ENCODE data around the gene TYW5. TPM values are rescaled to one million over a fixed set of nuclear protein-coding genes. Genes with fewer than 3 reads are reported as not detected.

TYW5 gene
- total and polyA plus RNA-seq, 2 of the 13 experiments (the other 11 are each of a cell fraction or from before 2014, with no cell fraction given) = 8.3 to 14.6 TPM

DNA sequence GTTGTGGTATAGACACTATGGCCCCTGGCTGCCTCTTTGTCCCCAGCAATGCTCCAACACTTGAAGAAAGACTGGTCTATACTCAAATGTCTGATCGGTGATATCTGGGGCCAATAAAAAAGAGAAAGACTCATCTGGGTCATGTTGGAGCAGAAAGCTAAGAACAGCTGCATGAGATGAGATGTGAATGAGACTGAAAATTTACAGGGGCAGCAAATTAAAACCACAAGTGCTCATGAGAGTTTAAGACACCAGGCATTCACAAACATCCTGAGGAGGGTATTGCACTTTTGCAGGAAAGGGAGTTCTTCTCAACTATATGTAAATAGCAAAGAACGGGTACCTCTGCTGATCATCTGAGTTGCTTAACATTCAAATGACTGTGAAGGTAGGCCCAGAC lies 36.4 kb upstream of the TYW5 start:
- FAIRE-seq (no peak), ATAC-seq (no peak), DNase-seq (ENCODE audit: low spot score) (no peak)
- 70% methylated on average over 2 of the region's 2 CpGs for WGBS (ENCODE audit: low lambda C conversion rate)
- in situ Hi-C loops (cut with HindIII; ENCODE audit: extremely low pct_ligation_motif_present, low pct_unique_long_range_greater_than_20kb) = no loop called here
- no peaks in the 10 kb centered on the region for H3K36me3 ChIP-seq (replicated peaks in 1 of 2; ENCODE audit: control insufficient read depth in 1 of 2, insufficient read depth in 2 of 2, low read length in 2 of 2)
- H3K79me2 ChIP-seq (ENCODE audit: insufficient read depth, low read length) = no peaks in the 10 kb centered on the region
- intact Hi-C loops (cut with micrococcal nuclease; ENCODE audit: unreplicated experiment) = no loop called here
- peaks cover 0 to 5% of the 10 kb centered on the region in 2 experiments; a peak in 2 of 5 replicates for H3K27me3 ChIP-seq (ENCODE audit: control insufficient read depth in 1 of 2, insufficient read depth in 2 of 2, low read length in 2 of 2)
- BruUV-seq (replicated peaks) = no TSS peak
- peaks cover 9% of the 10 kb centered on the region; the same call in 1 of the 2 replicates for H3K4me1 ChIP-seq (ENCODE audit: insufficient read depth, low read length)
- CTCF ChIA-PET (ENCODE audit: low intra/inter-chr PET ratio, low total read pairs) = no interaction called here
- H3K9me3 ChIP-seq (ENCODE audit: low read length) = no peaks in the 10 kb centered on the region
- H4K20me1 ChIP-seq (ENCODE audit: insufficient read depth, low read length) = no peaks in the 10 kb centered on the region
- no peak overlapping the region for H3K4me3 ChIP-seq (replicated peaks in 1 of 3; ENCODE audit: insufficient read depth in 1 of 3, low read depth in 2 of 3, low read length in 3 of 3)
- H3K9ac ChIP-seq (ENCODE audit: insufficient read depth, low read depth, low read length) = no peak overlapping the region
- no peak overlapping the region for H3K27ac ChIP-seq (ENCODE audit: extremely low read length, insufficient read depth, low read length)
- H3K4me2 ChIP-seq (ENCODE audit: low read depth, low read length) = no peak overlapping the region
- H2AFZ ChIP-seq (ENCODE audit: low read length) = no peak overlapping the region
- TF ChIP-seq, protein P1, sequence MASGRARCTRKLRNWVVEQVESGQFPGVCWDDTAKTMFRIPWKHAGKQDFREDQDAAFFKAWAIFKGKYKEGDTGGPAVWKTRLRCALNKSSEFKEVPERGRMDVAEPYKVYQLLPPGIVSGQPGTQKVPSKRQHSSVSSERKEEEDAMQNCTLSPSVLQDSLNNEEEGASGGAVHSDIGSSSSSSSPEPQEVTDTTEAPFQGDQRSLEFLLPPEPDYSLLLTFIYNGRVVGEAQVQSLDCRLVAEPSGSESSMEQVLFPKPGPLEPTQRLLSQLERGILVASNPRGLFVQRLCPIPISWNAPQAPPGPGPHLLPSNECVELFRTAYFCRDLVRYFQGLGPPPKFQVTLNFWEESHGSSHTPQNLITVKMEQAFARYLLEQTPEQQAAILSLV (CRISPR knock-in tag; IDR thresholded peaks at IDR 0.05; ENCODE audit: borderline replicate concordance) = no peak
- TF ChIP-seq CEBPB (IDR thresholded peaks at IDR 0.05; ENCODE audit: borderline replicate concordance, low read depth, low read length) (no peak), FOXP1 (IDR thresholded peaks at IDR 0.05) (no peak), FOXP1 (CRISPR knock-in tag; IDR thresholded peaks at IDR 0.05) (no peak), GABPB1 (CRISPR knock-in tag; IDR thresholded peaks at IDR 0.05) (no peak), TP53 (CRISPR knock-in tag; conservative IDR thresholded peaks at IDR 0.05) (no peak), ZFX (CRISPR knock-in tag; IDR thresholded peaks at IDR 0.05; ENCODE audit: low read depth) (no peak), ZFP36L2 (CRISPR knock-in tag; IDR thresholded peaks at IDR 0.05) (no peak), PAX8 (CRISPR knock-in tag; IDR thresholded peaks at IDR 0.05; ENCODE audit: borderline replicate concordance) (no peak), ZBTB43 (CRISPR knock-in tag; conservative IDR thresholded peaks at IDR 0.05) (no peak), HIC2 (CRISPR knock-in tag; IDR thresholded peaks at IDR 0.05; ENCODE audit: low read depth) (no peak), ZNF101 (CRISPR knock-in tag; IDR thresholded peaks at IDR 0.05; ENCODE audit: borderline replicate concordance, low read depth) (no peak)
- TF ChIP-seq, protein P2, sequence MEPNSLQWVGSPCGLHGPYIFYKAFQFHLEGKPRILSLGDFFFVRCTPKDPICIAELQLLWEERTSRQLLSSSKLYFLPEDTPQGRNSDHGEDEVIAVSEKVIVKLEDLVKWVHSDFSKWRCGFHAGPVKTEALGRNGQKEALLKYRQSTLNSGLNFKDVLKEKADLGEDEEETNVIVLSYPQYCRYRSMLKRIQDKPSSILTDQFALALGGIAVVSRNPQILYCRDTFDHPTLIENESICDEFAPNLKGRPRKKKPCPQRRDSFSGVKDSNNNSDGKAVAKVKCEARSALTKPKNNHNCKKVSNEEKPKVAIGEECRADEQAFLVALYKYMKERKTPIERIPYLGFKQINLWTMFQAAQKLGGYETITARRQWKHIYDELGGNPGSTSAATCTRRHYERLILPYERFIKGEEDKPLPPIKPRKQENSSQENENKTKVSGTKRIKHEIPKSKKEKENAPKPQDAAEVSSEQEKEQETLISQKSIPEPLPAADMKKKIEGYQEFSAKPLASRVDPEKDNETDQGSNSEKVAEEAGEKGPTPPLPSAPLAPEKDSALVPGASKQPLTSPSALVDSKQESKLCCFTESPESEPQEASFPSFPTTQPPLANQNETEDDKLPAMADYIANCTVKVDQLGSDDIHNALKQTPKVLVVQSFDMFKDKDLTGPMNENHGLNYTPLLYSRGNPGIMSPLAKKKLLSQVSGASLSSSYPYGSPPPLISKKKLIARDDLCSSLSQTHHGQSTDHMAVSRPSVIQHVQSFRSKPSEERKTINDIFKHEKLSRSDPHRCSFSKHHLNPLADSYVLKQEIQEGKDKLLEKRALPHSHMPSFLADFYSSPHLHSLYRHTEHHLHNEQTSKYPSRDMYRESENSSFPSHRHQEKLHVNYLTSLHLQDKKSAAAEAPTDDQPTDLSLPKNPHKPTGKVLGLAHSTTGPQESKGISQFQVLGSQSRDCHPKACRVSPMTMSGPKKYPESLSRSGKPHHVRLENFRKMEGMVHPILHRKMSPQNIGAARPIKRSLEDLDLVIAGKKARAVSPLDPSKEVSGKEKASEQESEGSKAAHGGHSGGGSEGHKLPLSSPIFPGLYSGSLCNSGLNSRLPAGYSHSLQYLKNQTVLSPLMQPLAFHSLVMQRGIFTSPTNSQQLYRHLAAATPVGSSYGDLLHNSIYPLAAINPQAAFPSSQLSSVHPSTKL (CRISPR knock-in tag; IDR thresholded peaks at IDR 0.05) = no peak
- POLR2A ChIA-PET = no interaction called here
